GM18517 (cell line): ENCODE measurements around the gene PPIG.
"Not testable (repeated sequence)": the region's sequence is repeated elsewhere in the genome, so short reads cannot be mapped to it uniquely, and the experiment has no call there.

Experiments
- ATAC-seq: cut with Tn5 transposase; IDR thresholded peaks from one replicate; pipeline ENCODE4 v1.9.1; 2021; ENCODE audit warnings: mild to moderate bottlenecking, moderate library complexity; ENCODE audit not compliant: unreplicated experiment

PPIG gene

DNA sequence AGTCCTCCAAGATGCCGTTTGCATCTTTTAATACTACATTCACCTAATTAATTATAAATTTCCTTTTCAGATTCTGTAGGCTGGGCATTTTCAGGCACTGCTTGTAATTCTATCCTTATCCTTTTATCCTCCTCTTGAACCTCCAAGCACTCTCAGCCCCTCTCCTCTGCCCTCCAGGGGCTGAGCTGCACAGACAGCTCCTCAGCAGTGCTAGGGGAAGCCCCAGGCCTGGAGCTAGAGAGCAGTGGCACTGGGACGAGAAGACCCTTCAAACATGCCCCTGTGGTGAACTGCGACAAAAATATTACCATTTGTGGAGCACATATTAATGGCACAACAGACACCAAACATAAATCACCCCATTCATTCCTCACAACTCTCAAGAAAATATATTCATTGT is 77.1 kb downstream of the PPIG start:
- ATAC-seq, result no peak

DNA sequence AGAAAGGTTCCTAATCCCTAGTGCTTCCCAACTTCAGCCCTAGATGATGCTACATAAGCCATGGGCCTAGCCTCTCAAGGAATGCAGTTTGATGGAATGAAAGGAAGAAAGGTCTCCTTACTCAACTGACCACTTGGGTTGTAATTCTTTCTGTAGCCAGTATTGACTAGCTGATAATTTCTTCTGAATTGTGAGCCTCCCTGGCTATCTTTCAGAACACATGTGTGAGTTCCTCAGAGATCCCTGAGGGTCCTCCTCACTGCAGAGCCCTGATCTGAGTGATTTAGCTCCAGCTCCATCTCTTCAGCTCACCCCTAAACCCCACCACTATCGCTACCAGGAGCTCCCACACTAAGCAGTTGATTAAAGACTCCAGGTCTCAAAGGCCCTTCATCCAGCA is 78.6 kb downstream of the PPIG start:
- ATAC-seq, result no peak

- ATAC-seq, result no peak
Observed at GRCh38 chr2:169663247-169663646, 79.1 kb downstream of the PPIG start.

- ATAC-seq, result no peak
Observed at GRCh38 chr2:169664600-169664977, 80.4 kb downstream of the PPIG start.

- no peak for ATAC-seq
Observed at GRCh38 chr2:169664978-169665930, 81.1 kb downstream of the PPIG start.

GRCh38 chr2:169667583-169667982 is 83.4 kb downstream of the PPIG start:
- ATAC-seq, result no peak

DNA sequence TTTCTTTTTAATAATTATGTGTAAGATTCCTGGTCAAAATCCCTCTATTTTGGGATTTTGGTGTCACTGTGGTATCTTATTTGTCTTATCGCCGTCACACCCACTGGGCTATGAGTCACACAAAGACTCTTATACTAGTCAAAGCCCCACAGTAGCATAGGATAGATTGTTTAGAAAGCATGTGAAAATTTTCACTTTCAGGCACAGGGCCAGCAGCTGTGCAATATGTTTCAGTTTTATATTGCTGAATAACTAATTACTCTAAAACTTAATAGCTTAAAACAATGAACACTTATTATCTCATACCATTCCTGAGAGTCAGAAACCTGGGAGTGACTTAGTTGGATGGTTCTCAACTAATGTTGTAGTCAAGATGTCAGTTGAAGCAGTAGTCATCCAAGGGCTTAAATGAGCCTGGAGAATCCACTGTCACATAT is 86.1 kb downstream of the PPIG start:
- ATAC-seq, result no peak

- ATAC-seq, result no peak
Observed at GRCh38 chr2:169670937-169671336, 86.8 kb downstream of the PPIG start.

- no peak for ATAC-seq
Observed at GRCh38 chr2:169672406-169672805, 88.3 kb downstream of the PPIG start.

DNA sequence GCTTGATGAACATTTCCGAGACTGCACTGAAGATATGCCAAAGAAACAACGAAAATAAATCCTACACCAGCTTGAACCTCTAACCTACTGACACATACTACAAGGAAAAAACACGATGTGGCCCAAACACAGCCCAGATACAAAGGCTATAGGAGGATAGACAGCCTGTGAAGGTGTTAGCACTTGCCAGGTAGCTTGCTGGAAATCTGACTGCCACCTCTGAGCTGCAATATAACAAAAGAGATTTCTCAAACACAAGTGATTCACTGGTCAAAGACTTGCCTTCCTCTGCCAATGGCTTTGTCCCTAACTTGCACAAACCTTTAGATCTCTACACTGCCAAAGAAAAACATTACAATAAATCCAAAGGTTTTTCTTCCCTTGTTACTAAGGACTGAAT is 89.0 kb downstream of the PPIG start:
- no peak for ATAC-seq

GRCh38 chr2:169673921-169674320 is 89.8 kb downstream of the PPIG start:
- ATAC-seq, result no peak

DNA sequence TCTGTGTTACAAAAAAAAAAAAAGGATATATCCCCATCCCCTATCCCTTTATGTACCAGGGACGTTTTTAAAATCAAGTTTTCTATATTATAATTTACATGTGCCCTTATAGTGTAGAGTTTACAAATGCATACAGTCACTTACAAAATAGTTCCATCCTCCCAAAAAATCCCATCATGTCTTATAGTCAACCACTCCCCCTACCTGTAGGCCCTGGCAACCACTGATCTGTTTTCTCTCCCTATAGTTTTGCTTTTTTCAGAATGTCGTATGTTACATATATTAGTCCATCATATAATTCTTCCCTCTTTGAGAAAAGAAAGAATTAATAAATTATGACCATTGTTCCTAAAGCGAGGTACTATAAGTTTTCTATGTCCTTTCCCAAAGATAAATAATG is 92.2 kb downstream of the PPIG start:
- no peak for ATAC-seq

DNA sequence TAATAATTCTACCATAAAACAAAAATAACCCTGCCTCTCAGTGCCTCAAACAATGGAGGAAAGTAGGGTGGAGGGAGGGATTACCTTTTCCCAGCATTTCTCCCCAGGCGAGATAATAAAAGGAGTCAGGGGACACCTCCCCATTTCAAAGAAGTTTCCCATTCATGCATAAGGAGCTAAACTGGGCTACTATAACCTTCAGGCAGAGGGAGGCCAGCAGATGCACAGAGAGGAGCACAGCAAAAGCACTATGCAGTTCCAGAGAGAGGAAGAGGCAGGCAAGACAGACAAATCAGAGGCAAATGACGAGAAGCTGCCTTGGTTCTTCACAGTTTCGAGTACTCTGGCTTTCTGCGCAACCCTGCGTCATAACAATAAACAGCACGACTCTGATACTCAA is 92.7 kb downstream of the PPIG start:
- ATAC-seq, result no peak

GRCh38 chr2:169683054-169683424 is 98.9 kb downstream of the PPIG start:
- no peak for ATAC-seq

GRCh38 chr2:169683425-169684134 is 99.4 kb downstream of the PPIG start:
- ATAC-seq, result no peak

DNA sequence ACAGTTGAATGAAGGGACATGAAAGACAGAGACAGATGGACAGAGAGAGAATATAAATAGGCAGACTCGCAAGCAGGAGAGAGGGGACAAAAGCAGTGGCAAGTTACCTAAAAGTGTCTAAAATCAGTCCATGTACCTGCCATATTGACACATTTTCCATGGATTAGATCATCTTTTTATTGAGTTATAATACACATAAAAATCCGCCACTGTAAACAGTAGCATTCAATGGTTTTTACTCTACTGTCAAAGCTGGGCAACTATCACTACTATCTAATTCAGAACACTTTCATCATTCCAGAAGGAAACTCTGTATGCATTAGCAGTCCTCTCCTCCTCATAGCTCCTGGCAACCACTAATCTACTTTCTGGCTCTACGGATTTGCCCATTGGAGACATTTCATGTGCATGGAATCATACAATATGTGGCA is 100.0 kb downstream of the PPIG start:
- ATAC-seq, result no peak

DNA sequence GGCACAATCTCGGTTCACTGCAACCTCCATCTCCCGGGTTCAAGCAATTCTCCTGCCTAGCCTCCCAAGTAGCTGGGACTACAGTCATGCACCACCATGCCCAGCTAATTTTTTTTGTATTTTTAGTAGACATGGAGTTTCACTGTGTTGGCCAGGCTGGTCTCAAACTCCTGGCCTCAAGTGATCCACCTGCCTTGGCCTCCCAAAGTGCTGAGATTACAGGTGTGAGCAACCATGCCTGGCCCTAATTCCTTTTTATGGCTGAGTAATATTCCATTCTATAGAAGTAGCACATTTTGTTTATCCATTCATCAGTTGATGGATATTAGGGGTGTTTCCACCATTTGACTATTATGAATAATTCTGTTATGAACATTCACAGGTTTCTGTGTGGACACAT is 100.6 kb downstream of the PPIG start:
- ATAC-seq, result not testable (repeated sequence)

DNA sequence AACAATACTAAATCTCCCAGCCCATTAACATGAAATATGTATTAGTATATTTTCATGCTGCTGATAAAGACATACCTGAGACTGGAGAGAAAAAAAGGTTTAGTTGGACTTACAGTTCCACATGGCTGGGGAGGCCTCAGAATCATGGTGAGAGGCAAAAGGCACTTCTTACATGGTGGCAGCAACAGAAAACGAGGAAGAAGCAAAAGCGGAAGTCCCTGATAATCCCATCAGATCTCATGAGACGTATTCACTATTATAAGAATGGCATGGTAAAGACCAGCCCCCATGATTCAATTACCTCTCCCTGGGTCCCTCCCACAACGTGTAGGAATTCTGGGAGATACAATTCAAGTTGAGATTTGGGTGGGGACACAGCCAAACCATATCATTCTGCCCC is 102.7 kb downstream of the PPIG start:
- ATAC-seq, result not testable (repeated sequence)

GRCh38 chr2:169687943-169688342 is 103.8 kb downstream of the PPIG start:
- not testable (repeated sequence) for ATAC-seq

- ATAC-seq, result no peak
Observed at GRCh38 chr2:169690958-169691357, 106.8 kb downstream of the PPIG start.
